ENCODE results near the gene CLSTN3. TPM values are rescaled to one million over a fixed set of nuclear protein-coding genes. Genes with fewer than 3 reads are reported as not detected.
"Not testable (repeated sequence)": the region's sequence is repeated elsewhere in the genome, so short reads cannot be mapped to it uniquely, and the experiment has no call there.

CLSTN3 gene
- total and polyA plus RNA-seq, 4 donors, result 6.1 to 37.2 (median 26.8) TPM

GRCh38 chr12:7106082-7106481, 24.1 kb upstream of the CLSTN3 start:
- no peak overlapping the region for H3K9ac ChIP-seq (ENCODE audit: low read depth in 1 of 2, low read length in 2 of 2)
- H3K4me3 ChIP-seq (ENCODE audit: low read depth in 1 of 3, low read length in 3 of 3), result peak overlapping the region in 2 of 3 donors; percentile 13 to 19
- H3K4me1 ChIP-seq (ENCODE audit: control insufficient read depth in 4 of 4, insufficient read depth in 4 of 4, low read length in 3 of 4), result peaks cover 8 to 45% (median 32%) of the 10 kb centered on the region in 4 donors
- H3K9me3 ChIP-seq (ENCODE audit: control insufficient read depth in 4 of 4, low read length in 3 of 4), result no peaks in the 10 kb centered on the region
- no peak for DNase-seq (ENCODE audit: low spot score)
- peaks cover 6 to 18% (median 8%) of the 10 kb centered on the region in 4 donors for H3K36me3 ChIP-seq (ENCODE audit: control insufficient read depth in 4 of 4, insufficient read depth in 3 of 4, low read depth in 1 of 4, low read length in 3 of 4)
- peak overlapping the region in 1 of 2 donors; percentile 5 for H3K27ac ChIP-seq (ENCODE audit: low read depth in 1 of 2, low read length in 2 of 2)
- no peak for TF ChIP-seq HNF4A (conservative IDR thresholded peaks at IDR 0.05)
- TF ChIP-seq RXRA (IDR thresholded peaks at IDR 0.05), result no peak
- no peak for TF ChIP-seq NR2F2 (IDR thresholded peaks at IDR 0.05)
- no peak for TF ChIP-seq EGR1 (IDR thresholded peaks at IDR 0.05; ENCODE audit: low read depth in 2 of 2)
- no peak for TF ChIP-seq ATF3 (IDR thresholded peaks at IDR 0.05)
- TF ChIP-seq HNF4G (IDR thresholded peaks at IDR 0.05), result no peak
- TF ChIP-seq, protein P1, sequence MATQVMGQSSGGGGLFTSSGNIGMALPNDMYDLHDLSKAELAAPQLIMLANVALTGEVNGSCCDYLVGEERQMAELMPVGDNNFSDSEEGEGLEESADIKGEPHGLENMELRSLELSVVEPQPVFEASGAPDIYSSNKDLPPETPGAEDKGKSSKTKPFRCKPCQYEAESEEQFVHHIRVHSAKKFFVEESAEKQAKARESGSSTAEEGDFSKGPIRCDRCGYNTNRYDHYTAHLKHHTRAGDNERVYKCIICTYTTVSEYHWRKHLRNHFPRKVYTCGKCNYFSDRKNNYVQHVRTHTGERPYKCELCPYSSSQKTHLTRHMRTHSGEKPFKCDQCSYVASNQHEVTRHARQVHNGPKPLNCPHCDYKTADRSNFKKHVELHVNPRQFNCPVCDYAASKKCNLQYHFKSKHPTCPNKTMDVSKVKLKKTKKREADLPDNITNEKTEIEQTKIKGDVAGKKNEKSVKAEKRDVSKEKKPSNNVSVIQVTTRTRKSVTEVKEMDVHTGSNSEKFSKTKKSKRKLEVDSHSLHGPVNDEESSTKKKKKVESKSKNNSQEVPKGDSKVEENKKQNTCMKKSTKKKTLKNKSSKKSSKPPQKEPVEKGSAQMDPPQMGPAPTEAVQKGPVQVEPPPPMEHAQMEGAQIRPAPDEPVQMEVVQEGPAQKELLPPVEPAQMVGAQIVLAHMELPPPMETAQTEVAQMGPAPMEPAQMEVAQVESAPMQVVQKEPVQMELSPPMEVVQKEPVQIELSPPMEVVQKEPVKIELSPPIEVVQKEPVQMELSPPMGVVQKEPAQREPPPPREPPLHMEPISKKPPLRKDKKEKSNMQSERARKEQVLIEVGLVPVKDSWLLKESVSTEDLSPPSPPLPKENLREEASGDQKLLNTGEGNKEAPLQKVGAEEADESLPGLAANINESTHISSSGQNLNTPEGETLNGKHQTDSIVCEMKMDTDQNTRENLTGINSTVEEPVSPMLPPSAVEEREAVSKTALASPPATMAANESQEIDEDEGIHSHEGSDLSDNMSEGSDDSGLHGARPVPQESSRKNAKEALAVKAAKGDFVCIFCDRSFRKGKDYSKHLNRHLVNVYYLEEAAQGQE (IDR thresholded peaks at IDR 0.05), result no peak
- no peak for TF ChIP-seq TAF1 (conservative IDR thresholded peaks at IDR 0.05)
- TF ChIP-seq FOXA2 (IDR thresholded peaks at IDR 0.05), result no peak
- TF ChIP-seq, protein P2, sequence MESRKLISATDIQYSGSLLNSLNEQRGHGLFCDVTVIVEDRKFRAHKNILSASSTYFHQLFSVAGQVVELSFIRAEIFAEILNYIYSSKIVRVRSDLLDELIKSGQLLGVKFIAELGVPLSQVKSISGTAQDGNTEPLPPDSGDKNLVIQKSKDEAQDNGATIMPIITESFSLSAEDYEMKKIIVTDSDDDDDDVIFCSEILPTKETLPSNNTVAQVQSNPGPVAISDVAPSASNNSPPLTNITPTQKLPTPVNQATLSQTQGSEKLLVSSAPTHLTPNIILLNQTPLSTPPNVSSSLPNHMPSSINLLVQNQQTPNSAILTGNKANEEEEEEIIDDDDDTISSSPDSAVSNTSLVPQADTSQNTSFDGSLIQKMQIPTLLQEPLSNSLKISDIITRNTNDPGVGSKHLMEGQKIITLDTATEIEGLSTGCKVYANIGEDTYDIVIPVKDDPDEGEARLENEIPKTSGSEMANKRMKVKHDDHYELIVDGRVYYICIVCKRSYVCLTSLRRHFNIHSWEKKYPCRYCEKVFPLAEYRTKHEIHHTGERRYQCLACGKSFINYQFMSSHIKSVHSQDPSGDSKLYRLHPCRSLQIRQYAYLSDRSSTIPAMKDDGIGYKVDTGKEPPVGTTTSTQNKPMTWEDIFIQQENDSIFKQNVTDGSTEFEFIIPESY (IDR thresholded peaks at IDR 0.05), result no peak
- TF ChIP-seq FOXA1 (IDR thresholded peaks at IDR 0.05), result no peak
- TF ChIP-seq, protein P3, sequence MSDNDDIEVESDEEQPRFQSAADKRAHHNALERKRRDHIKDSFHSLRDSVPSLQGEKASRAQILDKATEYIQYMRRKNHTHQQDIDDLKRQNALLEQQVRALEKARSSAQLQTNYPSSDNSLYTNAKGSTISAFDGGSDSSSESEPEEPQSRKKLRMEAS (IDR thresholded peaks at IDR 0.05), result no peak
- no peak for TF ChIP-seq JUND (IDR thresholded peaks at IDR 0.05)
- no peak for TF ChIP-seq RAD21 (IDR thresholded peaks at IDR 0.05)
- TF ChIP-seq, protein P4, sequence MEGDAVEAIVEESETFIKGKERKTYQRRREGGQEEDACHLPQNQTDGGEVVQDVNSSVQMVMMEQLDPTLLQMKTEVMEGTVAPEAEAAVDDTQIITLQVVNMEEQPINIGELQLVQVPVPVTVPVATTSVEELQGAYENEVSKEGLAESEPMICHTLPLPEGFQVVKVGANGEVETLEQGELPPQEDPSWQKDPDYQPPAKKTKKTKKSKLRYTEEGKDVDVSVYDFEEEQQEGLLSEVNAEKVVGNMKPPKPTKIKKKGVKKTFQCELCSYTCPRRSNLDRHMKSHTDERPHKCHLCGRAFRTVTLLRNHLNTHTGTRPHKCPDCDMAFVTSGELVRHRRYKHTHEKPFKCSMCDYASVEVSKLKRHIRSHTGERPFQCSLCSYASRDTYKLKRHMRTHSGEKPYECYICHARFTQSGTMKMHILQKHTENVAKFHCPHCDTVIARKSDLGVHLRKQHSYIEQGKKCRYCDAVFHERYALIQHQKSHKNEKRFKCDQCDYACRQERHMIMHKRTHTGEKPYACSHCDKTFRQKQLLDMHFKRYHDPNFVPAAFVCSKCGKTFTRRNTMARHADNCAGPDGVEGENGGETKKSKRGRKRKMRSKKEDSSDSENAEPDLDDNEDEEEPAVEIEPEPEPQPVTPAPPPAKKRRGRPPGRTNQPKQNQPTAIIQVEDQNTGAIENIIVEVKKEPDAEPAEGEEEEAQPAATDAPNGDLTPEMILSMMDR (IDR thresholded peaks at IDR 0.05; ENCODE audit: low read depth, low read length, missing input control), result no peak
- H3K27me3 ChIP-seq (ENCODE audit: control insufficient read depth in 4 of 4, insufficient read depth in 4 of 4, low read length in 3 of 4), result no peaks in the 10 kb centered on the region
- WGBS, result 76% methylated on average over 1 of the region's 1 CpG

- H3K4me3 ChIP-seq (ENCODE audit: low read depth in 1 of 3, low read length in 3 of 3), result peak overlapping the region in 2 of 3 donors; percentile 75 to 85
- 91% methylated on average over 5 of the region's 5 CpGs for WGBS
These were observed 23.0 kb upstream of the CLSTN3 start for GRCh38 chr12:7107181-7107580.

More at GRCh38 chr12:7107181-7107580, 23.0 kb upstream of the CLSTN3 start:
- H3K9me3 ChIP-seq (ENCODE audit: control insufficient read depth in 4 of 4, low read length in 3 of 4); H3K27ac ChIP-seq (ENCODE audit: low read depth in 1 of 2, low read length in 2 of 2); DNase-seq (ENCODE audit: low spot score); H3K36me3 ChIP-seq (ENCODE audit: control insufficient read depth in 4 of 4, insufficient read depth in 3 of 4, low read depth in 1 of 4, low read length in 3 of 4); H3K27me3 ChIP-seq (ENCODE audit: control insufficient read depth in 4 of 4, insufficient read depth in 4 of 4, low read length in 3 of 4): not testable (repeated sequence)
- peak overlapping the region in 1 of 2 donors; percentile 76 for H3K9ac ChIP-seq (ENCODE audit: low read depth in 1 of 2, low read length in 2 of 2)
- H3K4me1 ChIP-seq (ENCODE audit: control insufficient read depth in 4 of 4, insufficient read depth in 4 of 4, low read length in 3 of 4), result peaks cover 8 to 50% (median 37%) of the 10 kb centered on the region in 4 donors

Measured in liver (tissue), 9 donors.